KG1 (cell line): ENCODE measurements around the gene PFKFB1.

Source experiments
- DNase-seq: peaks from one replicate; lab custom pipeline; 2025; lab: John Stamatoyannopoulos, UW

The PFKFB1 gene

GRCh38 chrX:54922547-54922946, 71.4 kb downstream of the PFKFB1 start:
- DNase-seq = no peak

- no peak for DNase-seq
Measured at GRCh38 chrX:54921427-54922021, 72.5 kb downstream of the PFKFB1 start.

GRCh38 chrX:54920610-54921426, 73.2 kb downstream of the PFKFB1 start, which contains the start of gene TRO:
Gene TRO, plus strand, starts transcription at chrX:54920824. Its CDS starts 1,423 bp downstream, at chrX:54922247.
- DNase-seq = no peak

GRCh38 chrX:54909941-54910340, 84.0 kb downstream of the PFKFB1 start:
- DNase-seq = no peak

GRCh38 chrX:54894159-54894558, 99.8 kb downstream of the PFKFB1 start:
- no peak for DNase-seq

GRCh38 chrX:54891573-54891972, 102.4 kb downstream of the PFKFB1 start:
- DNase-seq = peak; percentile 1

- DNase-seq = no peak
Measured at GRCh38 chrX:54885740-54886139, 108.2 kb downstream of the PFKFB1 start.
